Activated T-helper 1 cell treated with anti-CD3 and anti-CD28 coated beads, Interleukin-12 subunit alpha, Interleukin-12 subunit beta, Interleukin-2, Interleukin-4 antibody, amounts not matched to agents 30 ng/mL and 10 ng/mL and 1 ng/mL, durations not matched to agents 14 hours and 24 hours and 36 hours (primary cell): ENCODE data around the gene PRR5L. TPM values are rescaled to one million over a fixed set of nuclear protein-coding genes. Genes with fewer than 3 reads are reported as not detected.

Experiments
- DNase-seq: peaks from one replicate; pipeline ENCODE4 v3.0.0; 2021; ENCODE audit warnings: low spot score
- H3K27ac Mint-ChIP-seq: one replicate; pipeline ENCODE4 v1.8.0; 2021; ENCODE audit warnings: mild to moderate bottlenecking, mixed read lengths
- H3K27me3 Mint-ChIP-seq: one replicate; pipeline ENCODE4 v1.8.0; 2022; ENCODE audit warnings: mild to moderate bottlenecking, moderate library complexity, mixed read lengths; ENCODE audit not compliant: insufficient read depth
- H3K36me3 Mint-ChIP-seq: one replicate; pipeline ENCODE4 v1.8.0; 2021; ENCODE audit warnings: low read depth, mixed read lengths
- H3K4me1 Mint-ChIP-seq: one replicate; pipeline ENCODE4 v1.8.0; 2021; ENCODE audit warnings: low read depth, mixed read lengths
- H3K4me3 Mint-ChIP-seq: one replicate; pipeline ENCODE4 v1.8.0; 2021; ENCODE audit warnings: mild to moderate bottlenecking, moderate library complexity, mixed read lengths
- H3K9me3 Mint-ChIP-seq: one replicate; pipeline ENCODE4 v1.8.0; 2021; ENCODE audit warnings: mixed read lengths
- intact Hi-C: fragments of 100-400 bp; cut with micrococcal nuclease; formaldehyde crosslinking; loops from one replicate; pipeline ENCODE4 v1.15.1; 2024
- total RNA-seq: library from RNA; stranded (reverse); gene quantifications from 2 replicates; pipeline ENCODE4 v1.2.3, GENCODE V29; 2022

The PRR5L gene
- total RNA-seq, 1 donor from 2014 or later: 64.0 TPM

DNA sequence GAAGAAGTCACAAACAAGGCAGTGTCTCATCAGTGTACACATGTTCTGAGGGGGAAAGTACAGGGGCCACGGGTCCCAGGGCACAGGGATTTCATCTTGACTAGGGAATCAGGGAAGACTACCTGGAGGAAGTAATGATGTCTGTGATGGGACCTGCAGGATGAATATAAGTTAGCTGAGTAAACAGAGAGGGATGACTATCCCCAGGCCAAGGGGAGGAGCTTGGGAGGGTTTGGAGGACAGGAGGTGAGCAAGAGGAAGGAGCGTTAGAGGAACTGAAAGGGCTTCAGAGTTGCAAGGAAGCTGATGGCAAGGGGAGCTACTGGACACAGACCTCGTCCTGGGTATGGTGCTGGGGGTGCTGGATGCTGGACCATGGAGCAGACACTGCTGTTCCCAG, 157.6 kb downstream of the PRR5L start:
- Mint-ChIP-seq H3K4me3 (no peak overlapping the region), H3K4me1 (peaks cover 54% of the 10 kb centered on the region), H3K27ac (peak overlapping the region; percentile 9), H3K9me3 (no peaks in the 10 kb centered on the region), H3K27me3 (no peaks in the 10 kb centered on the region), H3K36me3 (peaks cover 61% of the 10 kb centered on the region)
- no peak for DNase-seq
- intact Hi-C loops: loop anchor here (2.0 kb wide), 1 partner anchor 75 kb away; no protein-coding TSS in a partner anchor

DNA sequence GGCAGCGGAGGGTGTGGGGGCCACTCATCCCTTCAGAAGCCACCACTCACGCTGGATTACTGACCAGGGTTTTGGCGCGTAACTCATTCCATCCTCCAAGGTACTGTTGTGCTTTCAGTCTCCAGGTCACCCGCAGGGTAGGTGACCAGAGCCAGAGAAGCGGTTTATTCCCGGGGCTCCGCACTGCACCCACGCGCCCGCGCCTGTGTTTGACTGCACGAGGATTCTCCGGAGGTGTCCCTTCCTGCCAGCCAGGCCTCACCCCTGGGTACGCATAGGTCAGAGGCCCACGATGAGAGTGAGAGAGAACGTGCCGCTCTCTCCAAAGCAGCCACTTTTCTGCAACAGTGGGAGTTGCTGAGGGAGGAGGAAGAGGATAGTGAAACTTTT, 158.5 kb downstream of the PRR5L start:
- no peak overlapping the region for H3K27ac Mint-ChIP-seq
- intact Hi-C loops: no loop called here
- no peak overlapping the region for H3K4me3 Mint-ChIP-seq
- H3K9me3 Mint-ChIP-seq: no peaks in the 10 kb centered on the region
- H3K4me1 Mint-ChIP-seq: peaks cover 50% of the 10 kb centered on the region
- peaks cover 57% of the 10 kb centered on the region for H3K36me3 Mint-ChIP-seq
- DNase-seq: no peak
- no peaks in the 10 kb centered on the region for H3K27me3 Mint-ChIP-seq

DNA sequence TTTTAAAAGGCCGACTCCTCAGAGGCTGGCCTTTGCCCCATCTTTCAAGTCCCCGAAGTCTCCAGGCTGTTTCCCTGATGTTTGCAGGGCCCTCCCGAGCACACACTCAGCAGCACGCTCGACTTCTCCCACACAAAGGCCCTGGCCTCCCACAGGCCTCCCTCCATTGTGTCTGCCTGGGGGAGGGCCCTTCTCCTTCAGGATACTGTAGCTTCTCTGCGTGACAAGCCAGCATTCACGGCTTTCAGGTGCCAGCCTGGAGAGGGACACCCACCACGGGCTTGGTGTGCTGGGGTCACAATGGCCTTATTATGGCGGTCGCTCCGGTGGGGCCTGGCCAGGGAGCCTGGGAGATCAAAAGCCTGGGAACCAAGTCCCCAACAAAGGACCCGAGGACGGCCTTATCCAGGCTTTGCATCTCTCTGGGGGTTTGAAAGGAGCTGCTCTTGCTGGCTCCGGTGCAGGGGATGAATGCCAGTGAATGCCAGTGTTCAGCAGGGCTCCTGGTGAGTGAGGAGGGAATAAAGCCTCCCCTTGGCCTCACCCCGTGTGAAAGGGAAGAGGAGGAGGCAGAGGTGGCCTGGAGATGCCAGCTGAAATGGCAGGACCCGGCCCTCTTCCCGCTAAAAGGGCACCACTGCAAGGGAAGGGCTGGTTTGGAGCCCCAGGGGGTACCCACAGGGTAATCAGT, 159.0 kb downstream of the PRR5L start:
- Mint-ChIP-seq H3K27ac (no peak overlapping the region), H3K9me3 (no peaks in the 10 kb centered on the region), H3K36me3 (peaks cover 52% of the 10 kb centered on the region), H3K4me3 (no peak overlapping the region), H3K27me3 (no peaks in the 10 kb centered on the region), H3K4me1 (peaks cover 45% of the 10 kb centered on the region)
- intact Hi-C loops: no loop called here
- no peak for DNase-seq

DNA sequence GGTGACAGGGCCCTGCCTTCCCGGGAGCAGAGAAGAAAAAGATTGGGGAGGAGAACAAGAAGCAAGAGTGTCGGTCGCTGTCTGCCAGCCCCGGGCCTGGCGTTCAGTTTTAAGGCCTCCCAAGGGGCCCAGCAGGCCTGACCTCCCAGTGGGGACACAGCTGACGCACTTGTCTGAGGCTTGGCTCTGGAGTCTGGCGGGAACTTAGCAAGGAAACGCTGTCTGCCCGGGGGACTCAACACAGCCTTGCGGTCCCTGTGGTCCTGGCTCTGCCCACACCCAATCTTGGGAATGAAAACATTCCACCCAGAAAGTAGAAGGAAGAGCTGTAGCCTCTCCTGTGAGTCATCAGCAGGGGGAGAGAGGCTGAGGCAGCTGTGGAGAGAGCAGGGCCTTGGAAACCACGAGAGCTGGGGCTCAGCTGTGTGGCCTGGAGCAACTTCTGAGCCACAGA, 159.6 kb downstream of the PRR5L start:
- DNase-seq: no peak
- Mint-ChIP-seq H3K36me3 (peaks cover 57% of the 10 kb centered on the region), H3K27ac (no peak overlapping the region), H3K9me3 (no peaks in the 10 kb centered on the region), H3K4me1 (peaks cover 39% of the 10 kb centered on the region), H3K27me3 (no peaks in the 10 kb centered on the region), H3K4me3 (no peak overlapping the region)
- intact Hi-C loops: no loop called here

DNA sequence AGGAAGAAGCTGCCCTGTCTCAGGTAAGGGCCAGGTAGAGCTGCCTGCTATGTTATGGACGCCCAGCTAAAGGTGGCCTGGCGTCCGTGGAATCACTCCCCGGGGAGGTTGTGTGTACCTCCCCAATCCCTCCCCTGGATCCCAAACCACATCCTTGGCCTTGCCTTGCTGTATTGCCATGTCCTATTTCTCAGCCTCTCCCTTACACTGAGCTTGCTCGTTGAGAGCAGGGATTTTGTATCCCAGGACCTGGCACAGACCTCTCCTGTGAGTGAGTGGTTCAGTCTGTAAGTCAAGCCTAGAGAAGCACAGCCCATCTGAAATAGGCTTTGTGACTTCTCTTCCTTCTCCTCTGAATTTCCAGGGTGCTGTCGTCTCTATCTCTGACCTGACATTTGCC, 160.1 kb downstream of the PRR5L start:
- intact Hi-C loops: no loop called here
- Mint-ChIP-seq H3K9me3 (no peaks in the 10 kb centered on the region), H3K27ac (no peak overlapping the region), H3K4me1 (peaks cover 34% of the 10 kb centered on the region), H3K4me3 (no peak overlapping the region), H3K36me3 (peaks cover 57% of the 10 kb centered on the region), H3K27me3 (no peaks in the 10 kb centered on the region)
- no peak for DNase-seq

DNA sequence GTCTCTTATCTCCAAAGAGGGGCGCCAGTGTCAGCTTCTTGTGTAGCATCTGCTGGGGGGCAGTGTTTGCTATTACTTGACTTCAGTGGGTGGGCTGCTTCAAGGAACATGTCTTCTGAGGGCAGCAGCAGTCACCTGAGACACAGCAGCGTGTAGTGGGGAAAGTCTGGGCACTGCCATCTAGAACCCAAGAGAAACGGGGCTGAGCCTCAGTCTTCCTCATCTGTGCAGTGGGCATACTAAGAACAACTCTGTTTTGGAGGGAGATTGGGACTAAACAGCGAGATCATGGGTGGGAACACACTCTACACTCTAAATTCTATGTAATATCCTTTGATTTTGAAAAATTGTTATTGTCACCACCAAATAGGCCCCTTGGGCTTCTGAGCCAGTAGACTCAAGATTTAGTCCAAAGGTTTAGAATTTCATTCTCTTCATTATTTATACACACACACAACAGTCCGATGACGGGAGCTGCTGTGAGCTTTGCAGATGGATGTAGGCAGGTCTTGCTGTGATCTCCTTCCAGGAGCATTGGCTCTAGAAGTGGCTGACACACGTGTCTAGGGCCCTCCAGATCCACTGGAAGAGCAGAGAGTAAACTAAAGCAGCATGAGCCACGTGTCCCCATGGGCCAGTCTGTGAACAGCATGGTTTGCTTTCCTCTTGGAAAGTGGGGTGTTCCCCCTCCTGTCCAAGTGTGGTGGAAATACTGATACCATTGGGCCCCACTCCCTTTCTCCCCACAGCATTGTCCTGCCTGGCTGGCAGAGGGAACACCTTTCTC, 162.2 kb downstream of the PRR5L start:
- H3K9me3 Mint-ChIP-seq: no peaks in the 10 kb centered on the region
- no peak for DNase-seq
- peaks cover 12% of the 10 kb centered on the region for H3K4me1 Mint-ChIP-seq
- H3K4me3 Mint-ChIP-seq: no peak overlapping the region
- H3K36me3 Mint-ChIP-seq: peaks cover 55% of the 10 kb centered on the region
- no peak overlapping the region for H3K27ac Mint-ChIP-seq
- intact Hi-C loops: no loop called here
- no peaks in the 10 kb centered on the region for H3K27me3 Mint-ChIP-seq

DNA sequence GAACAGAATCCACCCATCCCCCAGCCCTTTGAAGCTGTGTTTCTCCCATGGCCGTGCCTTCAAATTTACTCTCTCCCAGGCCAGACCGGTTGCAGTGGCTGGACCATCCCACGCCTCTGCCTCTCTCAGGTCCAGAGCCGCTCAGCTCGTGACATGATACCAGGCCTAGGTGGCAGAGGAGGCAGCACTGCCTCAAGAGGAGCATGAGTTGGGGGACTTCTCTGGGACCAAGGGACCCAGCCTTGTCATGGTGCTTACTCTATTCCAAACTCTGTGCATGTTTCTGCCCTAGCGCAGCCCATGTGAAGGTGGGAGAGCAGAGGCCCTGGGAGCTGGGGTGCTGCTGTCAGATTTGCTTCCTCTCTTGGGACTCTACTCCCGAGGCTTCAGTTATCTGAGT, 163.0 kb downstream of the PRR5L start:
- H3K4me1 Mint-ChIP-seq: peaks cover 5% of the 10 kb centered on the region
- H3K27ac Mint-ChIP-seq: no peak overlapping the region
- DNase-seq: no peak
- H3K36me3 Mint-ChIP-seq: peaks cover 55% of the 10 kb centered on the region
- H3K27me3 Mint-ChIP-seq: no peaks in the 10 kb centered on the region
- H3K4me3 Mint-ChIP-seq: no peak overlapping the region
- H3K9me3 Mint-ChIP-seq: no peaks in the 10 kb centered on the region
- intact Hi-C loops: no loop called here

DNA sequence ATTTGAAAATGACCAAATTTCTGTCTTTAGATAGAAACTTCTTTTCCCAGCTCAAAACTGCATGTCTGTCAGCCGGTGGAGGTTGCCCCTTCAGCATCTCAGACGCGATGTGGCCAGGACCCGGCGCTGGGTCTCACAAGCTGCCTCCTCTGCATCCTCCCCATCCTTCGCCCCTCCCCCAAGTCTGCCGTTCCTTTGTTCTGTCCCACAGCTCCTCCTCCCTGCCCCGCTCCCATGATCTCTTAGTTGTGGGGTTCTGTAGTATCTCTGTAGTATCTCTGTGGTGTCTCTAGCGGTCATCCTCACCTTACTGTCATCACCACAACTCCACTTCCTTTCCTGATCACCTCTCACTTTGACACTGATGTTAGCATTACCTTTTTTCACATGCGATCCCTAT, 164.1 kb downstream of the PRR5L start:
- Mint-ChIP-seq H3K4me3 (no peak overlapping the region), H3K36me3 (peaks cover 60% of the 10 kb centered on the region), H3K27ac (no peak overlapping the region), H3K27me3 (no peaks in the 10 kb centered on the region), H3K4me1 (peaks cover 10% of the 10 kb centered on the region), H3K9me3 (no peaks in the 10 kb centered on the region)
- intact Hi-C loops: no loop called here
- DNase-seq: no peak

DNA sequence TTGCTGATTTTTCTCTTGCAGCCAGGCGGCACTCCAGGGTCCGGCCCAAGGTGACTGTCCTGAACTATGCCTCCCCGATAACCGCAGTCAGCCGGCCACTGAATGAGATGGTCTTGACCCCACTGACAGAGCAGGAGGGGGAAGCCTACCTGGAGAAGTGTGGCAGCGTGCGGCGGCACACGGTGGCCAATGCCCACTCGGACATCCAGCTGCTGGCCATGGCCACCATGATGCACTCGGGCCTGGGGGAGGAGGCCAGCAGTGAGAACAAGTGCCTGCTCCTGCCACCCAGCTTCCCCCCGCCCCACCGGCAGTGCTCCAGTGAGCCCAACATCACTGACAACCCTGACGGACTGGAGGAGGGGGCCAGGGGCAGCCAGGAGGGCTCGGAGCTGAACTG, 166.2 kb downstream of the PRR5L start:
- Mint-ChIP-seq H3K4me3 (no peak overlapping the region), H3K9me3 (no peaks in the 10 kb centered on the region), H3K27me3 (no peaks in the 10 kb centered on the region), H3K27ac (no peak overlapping the region), H3K4me1 (peaks cover 5% of the 10 kb centered on the region), H3K36me3 (peaks cover 64% of the 10 kb centered on the region)
- intact Hi-C loops: no loop called here
- DNase-seq: no peak

DNA sequence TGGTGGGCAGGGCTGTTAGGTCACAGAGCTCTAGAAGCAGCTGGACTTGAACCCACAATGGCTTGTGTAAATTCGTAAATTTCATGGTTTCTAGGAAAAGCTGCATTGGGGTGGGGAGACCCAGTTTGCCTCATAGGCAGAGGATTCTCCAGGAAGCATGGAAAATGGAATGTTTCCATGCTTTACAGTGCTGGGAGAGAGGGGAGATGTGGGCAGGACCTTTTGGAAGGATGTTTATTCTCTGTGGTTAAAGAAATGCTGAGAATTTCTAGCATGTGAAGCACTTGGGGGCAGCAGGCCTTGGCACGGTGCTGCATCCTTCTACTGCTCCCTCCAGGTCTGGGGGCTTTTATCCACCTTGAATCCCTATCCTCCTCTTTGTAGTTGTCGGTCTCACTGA, 167.7 kb downstream of the PRR5L start:
- intact Hi-C loops: no loop called here
- H3K27ac Mint-ChIP-seq: no peak overlapping the region
- peaks cover 5% of the 10 kb centered on the region for H3K4me1 Mint-ChIP-seq
- peaks cover 56% of the 10 kb centered on the region for H3K36me3 Mint-ChIP-seq
- no peaks in the 10 kb centered on the region for H3K9me3 Mint-ChIP-seq
- no peak overlapping the region for H3K4me3 Mint-ChIP-seq
- H3K27me3 Mint-ChIP-seq: no peaks in the 10 kb centered on the region
- no peak for DNase-seq

DNA sequence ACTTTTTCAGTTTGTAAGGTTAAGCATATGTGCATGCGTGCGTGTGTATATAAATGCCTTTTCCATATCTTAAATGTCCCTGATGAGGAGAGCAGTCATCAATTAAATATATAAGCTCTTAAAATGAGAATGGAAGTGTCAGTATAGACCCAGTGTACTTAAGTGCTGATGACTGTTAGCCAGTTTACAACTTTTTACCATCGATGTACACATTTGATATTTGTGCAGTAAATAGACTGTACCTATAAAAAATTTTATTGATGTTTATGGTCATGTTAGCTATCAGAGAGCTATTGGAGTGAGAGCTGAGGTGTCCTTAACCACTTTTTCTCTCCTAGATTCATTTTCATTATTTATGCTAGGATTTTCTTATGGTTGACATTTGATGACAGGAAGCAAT, 168.6 kb downstream of the PRR5L start:
- DNase-seq: no peak
- intact Hi-C loops: no loop called here

DNA sequence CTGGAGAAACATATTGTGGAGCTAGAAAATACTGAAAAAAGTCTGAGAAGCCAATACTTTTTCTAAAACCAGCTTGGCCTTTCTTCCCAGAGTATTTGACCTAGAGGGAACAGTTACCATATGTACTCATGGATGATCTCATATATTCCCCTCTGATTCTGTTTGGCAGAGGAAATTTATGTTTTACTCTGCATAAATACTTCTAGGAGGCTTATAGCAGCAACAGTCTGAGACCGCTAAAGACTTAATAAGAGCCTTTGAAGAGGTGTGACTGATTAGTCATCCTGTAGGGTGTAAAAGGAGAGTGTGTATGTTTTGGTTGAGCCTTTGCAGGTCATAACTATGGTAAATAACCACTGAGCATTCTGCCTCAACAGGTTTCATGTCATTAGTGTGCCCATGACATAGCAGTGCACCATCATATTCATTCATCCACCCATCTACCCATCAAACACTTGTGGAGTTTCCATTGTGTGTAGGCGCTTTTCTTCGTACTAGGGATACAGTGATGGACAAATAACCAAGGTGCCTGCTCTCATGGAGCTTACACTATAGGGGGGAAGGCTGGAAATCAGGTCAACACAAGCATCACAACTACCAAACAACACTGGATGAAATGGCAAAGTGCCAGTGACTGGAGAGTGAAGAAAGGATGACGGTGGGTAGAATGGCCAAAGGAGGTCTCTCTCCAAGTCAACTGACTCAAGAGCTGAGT, 169.5 kb downstream of the PRR5L start:
- Mint-ChIP-seq H3K27ac (peak overlapping the region; percentile 6), H3K4me1 (peaks cover 5% of the 10 kb centered on the region), H3K36me3 (peaks cover 50% of the 10 kb centered on the region), H3K9me3 (no peaks in the 10 kb centered on the region), H3K27me3 (no peaks in the 10 kb centered on the region), H3K4me3 (no peak overlapping the region)
- intact Hi-C loops: no loop called here
- no peak for DNase-seq

More for the DNA sequence above, 168.6 kb downstream of the PRR5L start:
- H3K36me3 Mint-ChIP-seq: peaks cover 56% of the 10 kb centered on the region
- no peaks in the 10 kb centered on the region for H3K9me3 Mint-ChIP-seq
- H3K4me3 Mint-ChIP-seq: no peak overlapping the region
- H3K27me3 Mint-ChIP-seq: no peaks in the 10 kb centered on the region
- peaks cover 5% of the 10 kb centered on the region for H3K4me1 Mint-ChIP-seq
- H3K27ac Mint-ChIP-seq: no peak overlapping the region

DNA sequence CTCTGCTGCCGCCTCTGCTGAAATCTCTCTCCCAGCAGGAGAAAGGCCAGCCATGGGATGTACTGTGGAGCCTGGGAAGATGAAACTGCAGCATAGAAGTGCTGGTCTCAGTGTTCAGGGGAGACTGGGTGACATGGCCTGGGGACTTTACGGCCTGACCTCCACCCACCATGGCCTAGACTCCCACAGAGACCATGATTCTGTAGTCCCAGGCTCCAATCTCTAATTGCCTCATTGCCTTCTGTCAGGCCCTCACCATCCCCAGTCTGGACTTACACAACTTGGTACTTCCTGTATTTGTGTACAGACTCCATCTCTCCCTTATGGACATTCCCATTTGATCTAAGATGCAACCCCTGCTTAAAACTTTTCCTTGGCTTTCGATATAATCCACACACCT, 170.9 kb downstream of the PRR5L start:
- no peaks in the 10 kb centered on the region for H3K9me3 Mint-ChIP-seq
- no peak overlapping the region for H3K27ac Mint-ChIP-seq
- peaks cover 47% of the 10 kb centered on the region for H3K36me3 Mint-ChIP-seq
- DNase-seq: no peak
- H3K4me1 Mint-ChIP-seq: peaks cover 5% of the 10 kb centered on the region
- intact Hi-C loops: no loop called here
- H3K4me3 Mint-ChIP-seq: no peak overlapping the region
- no peaks in the 10 kb centered on the region for H3K27me3 Mint-ChIP-seq
